Activated naive CD4-positive, alpha-beta T cell treated with Interleukin-2 at 50 U/mL for 16 hours (primary cell): ENCODE measurements around the gene RFC1.
A peak's percentile ranks its signal among the peaks of the same experiment; 100 is the strongest.

ENCODE experiments used
- DNase-seq: peaks from one replicate; pipeline ENCODE4 v3.0.0-alpha.2; 2020

Gene RFC1

GRCh38 chr4:39353478-39354253 is 12.5 kb downstream of the RFC1 start:
- no peak for DNase-seq

DNA sequence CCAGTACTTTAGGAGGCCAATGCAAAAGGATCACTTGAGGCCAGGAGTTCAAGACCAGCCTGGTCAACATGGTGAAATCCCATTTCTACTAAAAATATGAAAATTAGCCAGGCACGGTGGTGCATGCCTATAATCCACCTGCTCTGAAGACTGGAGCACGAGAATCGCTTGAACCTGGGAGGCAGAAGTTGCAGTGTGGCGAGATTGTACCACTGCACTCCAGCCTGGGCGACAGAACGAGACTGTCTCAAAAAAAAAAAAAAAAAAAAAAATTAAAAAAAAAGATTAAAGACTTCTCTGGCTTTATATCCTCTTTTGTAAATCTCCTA is 13.0 kb downstream of the RFC1 start:
- peak; percentile 50 for DNase-seq

DNA sequence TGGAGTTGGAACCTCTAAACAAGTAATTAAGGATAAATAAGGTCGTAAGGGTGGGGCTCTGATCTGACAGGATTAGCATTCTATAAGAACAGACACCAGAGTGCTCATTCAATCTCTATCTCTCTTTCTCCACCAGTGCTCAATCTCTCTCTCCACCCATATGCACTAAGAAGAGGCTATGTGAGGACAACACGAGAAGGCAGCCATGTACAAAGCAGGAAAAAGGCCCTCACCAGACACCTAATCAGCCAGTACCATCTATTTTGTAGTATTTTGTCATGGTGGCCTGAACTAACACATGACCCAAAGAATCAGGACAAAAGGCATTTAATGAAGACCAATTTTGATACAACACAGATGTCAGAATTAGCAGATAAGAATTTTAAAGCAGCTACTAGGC is 16.8 kb downstream of the RFC1 start:
- DNase-seq = no peak

- no peak for DNase-seq
Observed at GRCh38 chr4:39348371-39349315, 17.5 kb downstream of the RFC1 start.

GRCh38 chr4:39346856-39347519 is 19.2 kb downstream of the RFC1 start:
- DNase-seq = no peak

- DNase-seq = no peak
Observed at GRCh38 chr4:39342731-39343130, 23.4 kb downstream of the RFC1 start.

- no peak for DNase-seq
Observed at GRCh38 chr4:39341075-39341725, 25.0 kb downstream of the RFC1 start.

- no peak for DNase-seq
Observed at GRCh38 chr4:39339968-39340367, 26.2 kb downstream of the RFC1 start.

DNA sequence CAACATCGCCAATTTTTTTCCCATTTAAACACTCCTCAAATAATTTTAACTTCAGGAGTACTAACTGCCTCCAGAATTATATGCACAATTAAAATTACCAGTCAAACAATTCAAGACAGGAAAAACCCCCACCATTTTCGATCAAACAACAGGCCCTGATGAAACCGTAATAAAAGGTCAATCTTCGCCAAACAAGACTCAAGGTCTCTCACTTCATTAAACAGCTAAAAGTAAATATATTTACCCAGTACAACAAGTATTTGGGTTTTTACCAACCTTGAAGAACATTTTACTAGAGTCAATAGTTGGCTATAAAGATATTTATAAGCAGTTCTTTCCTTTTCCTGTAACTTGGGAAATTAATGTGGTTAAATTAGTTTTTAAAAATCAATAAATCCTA is 28.3 kb downstream of the RFC1 start:
- no peak for DNase-seq

- DNase-seq = no peak
Observed at GRCh38 chr4:39335566-39335965, 30.6 kb downstream of the RFC1 start.

DNA sequence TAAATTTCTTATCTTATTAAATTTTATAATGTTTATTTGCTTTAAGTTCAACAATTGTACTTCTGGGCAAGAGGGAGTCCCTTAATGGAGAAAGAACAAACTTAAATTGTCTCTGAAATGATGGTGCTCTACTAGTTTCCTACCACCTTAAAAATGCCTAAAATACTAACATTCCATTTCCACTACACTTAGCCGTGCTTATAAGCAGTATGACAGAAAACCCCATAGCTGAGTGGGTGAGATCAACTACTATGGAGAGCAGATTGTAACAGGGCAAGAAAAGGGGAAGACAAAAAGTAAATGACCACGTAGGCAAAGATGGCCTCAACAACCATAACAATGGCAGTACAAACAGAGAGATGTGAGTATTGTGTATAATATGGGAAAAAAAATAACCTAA is 35.0 kb downstream of the RFC1 start:
- DNase-seq = no peak

DNA sequence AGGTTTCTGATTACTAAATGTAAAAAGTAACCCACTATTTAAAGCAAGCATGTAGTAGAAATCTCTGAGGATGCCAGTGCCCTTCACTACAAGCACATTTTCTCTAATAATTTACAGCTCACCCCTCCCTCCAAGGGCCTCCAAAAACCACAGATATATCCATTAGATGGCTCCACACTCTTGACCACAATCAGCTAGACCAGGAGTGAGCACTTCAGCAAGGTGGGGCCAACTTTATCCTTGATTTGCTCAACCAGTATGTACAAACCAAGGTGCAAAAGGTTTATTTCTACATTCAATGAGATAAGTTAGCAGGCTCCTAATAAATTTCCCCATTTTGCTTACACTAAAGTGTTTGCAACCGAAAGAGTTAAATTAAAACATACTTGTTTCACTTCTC is 35.8 kb downstream of the RFC1 start:
- no peak for DNase-seq

- no peak for DNase-seq
Observed at GRCh38 chr4:39326468-39326977, 39.6 kb downstream of the RFC1 start.

- no peak for DNase-seq
Observed at GRCh38 chr4:39324897-39325613, 41.1 kb downstream of the RFC1 start.

GRCh38 chr4:39324446-39324845 is 41.7 kb downstream of the RFC1 start:
- no peak for DNase-seq

DNA sequence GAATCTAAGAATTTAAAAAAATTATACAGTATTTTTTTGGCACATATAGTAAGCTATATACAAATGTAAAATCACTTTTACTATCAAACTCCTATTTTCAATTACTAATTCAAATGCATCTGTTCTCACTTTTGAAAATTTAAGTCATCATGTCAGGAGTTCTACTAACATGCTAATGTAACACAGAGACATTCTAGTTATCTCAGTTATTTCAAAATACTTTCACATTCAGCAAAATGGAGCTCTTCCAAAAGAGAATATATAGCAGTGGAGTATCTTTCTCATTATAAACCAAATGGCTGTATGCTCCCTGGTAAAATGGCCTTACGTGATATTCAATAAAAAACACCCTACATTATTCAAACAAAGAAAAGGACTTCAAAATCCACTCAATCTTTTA is 42.3 kb downstream of the RFC1 start:
- DNase-seq = no peak

DNA sequence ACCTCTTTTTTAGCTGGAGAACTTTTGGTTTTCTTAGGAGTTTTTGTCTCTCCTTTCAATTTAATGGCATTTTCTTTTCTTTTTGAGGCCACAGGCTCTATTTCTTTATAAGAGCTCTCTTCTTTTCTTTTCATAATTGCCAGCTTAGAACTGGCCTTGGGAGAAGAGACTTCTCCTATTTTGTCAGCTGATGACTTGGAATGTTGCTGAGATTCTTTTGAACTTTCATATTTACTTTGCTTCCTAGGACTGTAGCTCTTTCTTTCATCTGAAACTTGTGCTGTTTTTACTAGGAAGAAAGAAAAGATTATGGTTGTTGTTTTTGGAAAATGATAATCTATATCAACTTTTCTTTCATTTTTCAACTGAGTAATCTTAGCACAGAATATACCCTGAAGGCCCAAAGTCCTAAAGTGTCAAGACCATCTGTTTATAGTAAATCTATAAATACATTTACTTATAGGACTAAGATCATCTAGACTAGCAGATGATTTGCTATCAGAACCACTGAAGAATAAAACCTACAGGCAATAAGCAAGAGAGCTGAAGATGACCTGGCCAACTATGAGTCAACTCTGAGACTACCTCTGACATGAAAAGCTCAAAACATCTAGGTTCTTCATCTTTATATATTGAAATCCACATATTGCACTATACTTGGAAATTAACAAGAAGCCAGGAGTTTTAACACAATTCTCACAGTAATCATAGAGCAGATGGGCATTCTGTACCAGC is 45.6 kb downstream of the RFC1 start:
- DNase-seq = no peak

- no peak for DNase-seq
Observed at GRCh38 chr4:39319676-39320075, 46.5 kb downstream of the RFC1 start.

GRCh38 chr4:39312816-39313215 is 53.3 kb downstream of the RFC1 start:
- DNase-seq = no peak

- no peak for DNase-seq
Observed at GRCh38 chr4:39308611-39309010, 57.6 kb downstream of the RFC1 start.

GRCh38 chr4:39305912-39306677 is 60.1 kb downstream of the RFC1 start:
- no peak for DNase-seq
